Fibroblast of skin of left biceps (primary cell): ENCODE results near the gene LHFPL2.
"Not testable (repeated sequence)": the region's sequence is repeated elsewhere in the genome, so short reads cannot be mapped to it uniquely, and the experiment has no call there.

ENCODE experiments used
- DNase-seq, 2 experiments: peaks; one replicate each; pipeline ENCODE4 v3.0.0-alpha.2; 2013; ENCODE audit warnings: low read depth in 2 of 2

LHFPL2 gene

GRCh38 chr5:78648359-78649210 lies at the start of gene LHFPL2:
Gene LHFPL2, minus strand, starts transcription at chr5:78648772. Its CDS starts 138,559 bp downstream, at chr5:78510213.
- no peak for DNase-seq

GRCh38 chr5:78696637-78697036 lies 48.1 kb upstream of the LHFPL2 start:
- no peak for DNase-seq

GRCh38 chr5:78696052-78696451 lies 47.5 kb upstream of the LHFPL2 start:
- not testable (repeated sequence) for DNase-seq

- DNase-seq: no peak
Measured at GRCh38 chr5:78693339-78693738, 44.8 kb upstream of the LHFPL2 start.

- no peak for DNase-seq
Measured at GRCh38 chr5:78691084-78691960, 42.8 kb upstream of the LHFPL2 start.

GRCh38 chr5:78690253-78690972 lies 41.8 kb upstream of the LHFPL2 start:
- DNase-seq: no peak

- no peak for DNase-seq
Measured at GRCh38 chr5:78689540-78690252, 41.1 kb upstream of the LHFPL2 start.

GRCh38 chr5:78687514-78687913 lies 38.9 kb upstream of the LHFPL2 start:
- not testable (repeated sequence) for DNase-seq

- not testable (repeated sequence) for DNase-seq
Measured at GRCh38 chr5:78683905-78684304, 35.3 kb upstream of the LHFPL2 start.

GRCh38 chr5:78679905-78680304 lies 31.3 kb upstream of the LHFPL2 start:
- no peak for DNase-seq

- DNase-seq: peak; percentile 94 to 96
Measured at GRCh38 chr5:78677777-78678668, 29.5 kb upstream of the LHFPL2 start.

GRCh38 chr5:78675956-78676730 lies 27.6 kb upstream of the LHFPL2 start:
- no peak for DNase-seq

GRCh38 chr5:78673827-78674226 lies 25.3 kb upstream of the LHFPL2 start:
- not testable (repeated sequence) for DNase-seq

- no peak for DNase-seq
Measured at GRCh38 chr5:78672154-78672553, 23.6 kb upstream of the LHFPL2 start.

- DNase-seq: peak in 1 of 2 experiments; percentile 43
Measured at GRCh38 chr5:78671609-78672008, 23.0 kb upstream of the LHFPL2 start.

GRCh38 chr5:78670701-78671269 lies 22.2 kb upstream of the LHFPL2 start:
- no peak for DNase-seq

- no peak for DNase-seq
Measured at GRCh38 chr5:78669331-78669730, 20.8 kb upstream of the LHFPL2 start.

- no peak for DNase-seq
Measured at GRCh38 chr5:78667461-78668103, 19.0 kb upstream of the LHFPL2 start.

GRCh38 chr5:78666975-78667374 lies 18.4 kb upstream of the LHFPL2 start:
- not testable (repeated sequence) for DNase-seq
